Lower leg skin (tissue), 4 donors: Measurements from ENCODE around the gene GRID2. TPM values are rescaled to one million over a fixed set of nuclear protein-coding genes. Genes with fewer than 3 reads are reported as not detected.
A peak's percentile ranks its signal among the peaks of the same experiment; 100 is the strongest.
"Not testable (repeated sequence)": the region's sequence is repeated elsewhere in the genome, so short reads cannot be mapped to it uniquely, and the experiment has no call there.

ENCODE experiments used
- DNase-seq, 2 donors: peaks; one replicate each; pipeline ENCODE4 v3.0.0-alpha.2; 2019; ENCODE audit warnings: low spot score in 2 of 2
- H3K4me3 ChIP-seq: fragments of 200-600 bp; sonication (generic); 2 replicates; pipeline ENCODE4 v1.5.1; 2017; ENCODE audit warnings: mild to moderate bottlenecking, low read depth; ENCODE audit not compliant: poor library complexity, severe bottlenecking
- CTCF ChIP-seq, 3 donors: fragments of 450-650 bp; IDR thresholded peaks; one replicate each; pipeline ENCODE4 v1.5.1; 2016; ENCODE audit warnings: antibody characterized with exemption in 3 of 3, mild to moderate bottlenecking in 3 of 3, moderate library complexity in 2 of 3
- POLR2A ChIP-seq, 2 donors: fragments of 450-650 bp; IDR thresholded peaks; one replicate each; pipeline ENCODE4 v1.6.1; 2016 to 2017; ENCODE audit warnings: antibody characterized with exemption in 2 of 2, mild to moderate bottlenecking in 1 of 2, moderate library complexity in 1 of 2
- WGBS, 2 donors: methylation state at CpG; one replicate each; pipeline ENCODE4 v1.1.5; 2018; 5-methylcytosine and 5-hydroxymethylcytosine counted together
- intact Hi-C: fragments of 100-400 bp; cut with DNase I; formaldehyde crosslinking; loops from one replicate; pipeline ENCODE4 v1.15.0; 2023; ENCODE audit warnings: low total_unique reads
- total RNA-seq, 4 donors: library from RNA; depleted of rRNA; stranded (reverse); fragments of >200 nt; gene quantifications; one replicate each; pipeline ENCODE4 v1.1.0, GENCODE V29; 2016

The GRID2 gene
- total RNA-seq, 4 donors from 2014 or later: not detected

GRCh38 chr4:92406488-92406887 lies 102.7 kb downstream of the GRID2 start:
- WGBS, 2 donors: 93 to 100% methylated on average over 1 of the region's 1 CpG
- TF ChIP-seq POLR2A (IDR thresholded peaks at IDR 0.05): no peak
- no peak for TF ChIP-seq CTCF (IDR thresholded peaks at IDR 0.05)
- no peak for DNase-seq
- no peak overlapping the region for H3K4me3 ChIP-seq
- intact Hi-C loops: no loop called here

GRCh38 chr4:92421920-92422319 lies 118.2 kb downstream of the GRID2 start:
- H3K4me3 ChIP-seq: no peak overlapping the region
- intact Hi-C loops: no loop called here
- no peak for TF ChIP-seq CTCF (IDR thresholded peaks at IDR 0.05)
- no peak for TF ChIP-seq POLR2A (IDR thresholded peaks at IDR 0.05)
- WGBS, 2 donors: 74 to 84% methylated on average over 2 of the region's 2 CpGs
- no peak for DNase-seq

GRCh38 chr4:92433272-92433758 lies 129.5 kb downstream of the GRID2 start:
- DNase-seq: no peak
- WGBS, 2 donors: 84 to 96% methylated on average over 4 of the region's 4 CpGs
- intact Hi-C loops: no loop called here
- no peak for TF ChIP-seq POLR2A (IDR thresholded peaks at IDR 0.05)
- no peak overlapping the region for H3K4me3 ChIP-seq

- DNase-seq, intact Hi-C loops, H3K4me3 ChIP-seq: not testable (repeated sequence)
- 79 to 86% methylated on average over 6 of the region's 6 CpGs for WGBS, 2 donors
These were observed 135.0 kb downstream of the GRID2 start for GRCh38 chr4:92438722-92439121.

- 94 to 95% methylated on average over 11 to 20 of the region's 20 CpGs for WGBS, 2 donors
- H3K4me3 ChIP-seq, intact Hi-C loops, DNase-seq: not testable (repeated sequence)
These were observed 138.4 kb downstream of the GRID2 start for GRCh38 chr4:92442131-92442530.

GRCh38 chr4:92444143-92444843 lies 140.5 kb downstream of the GRID2 start:
- DNase-seq: peak in 1 of 2 donors; percentile 40
- intact Hi-C loops, H3K4me3 ChIP-seq: not testable (repeated sequence)
- WGBS, 2 donors: 90 to 92% methylated on average over 13 of the region's 13 CpGs

GRCh38 chr4:92445127-92445526 lies 141.4 kb downstream of the GRID2 start:
- no peak overlapping the region for H3K4me3 ChIP-seq
- no peak for TF ChIP-seq CTCF (IDR thresholded peaks at IDR 0.05)
- TF ChIP-seq POLR2A (IDR thresholded peaks at IDR 0.05): no peak
- intact Hi-C loops: no loop called here
- DNase-seq: no peak
- 66 to 72% methylated on average over 1 of the region's 1 CpG for WGBS, 2 donors

GRCh38 chr4:92447255-92447905 lies 143.6 kb downstream of the GRID2 start:
- 79 to 82% methylated on average over 1 of the region's 1 CpG for WGBS, 2 donors
- TF ChIP-seq CTCF (IDR thresholded peaks at IDR 0.05) (no peak), POLR2A (IDR thresholded peaks at IDR 0.05) (no peak)
- no peak overlapping the region for H3K4me3 ChIP-seq
- no peak for DNase-seq
- intact Hi-C loops: no loop called here

- DNase-seq, H3K4me3 ChIP-seq, intact Hi-C loops: not testable (repeated sequence)
- WGBS, 2 donors: 90 to 92% methylated on average over 5 of the region's 5 CpGs
These were observed 144.4 kb downstream of the GRID2 start for GRCh38 chr4:92448176-92448575.
